K562 (cell line): ENCODE measurements around the gene UNC93B1. TPM values are rescaled to one million over a fixed set of nuclear protein-coding genes. Genes with fewer than 3 reads are reported as not detected.

Experiments used
- BCOR ChIP-seq: fragments of 450-650 bp; IDR thresholded peaks from 2 replicates; pipeline ENCODE4 v1.6.1; 2016
- FOXJ3 ChIP-seq: sonication (generic); formaldehyde crosslinking; IDR thresholded peaks from 2 replicates; pipeline ENCODE4 v1.4.0; 2020; ENCODE audit warnings: mild to moderate bottlenecking, missing genetic modification reagents
- HNRNPL ChIP-seq: fragments of 200-400 bp; formaldehyde crosslinking; IDR thresholded peaks from 2 replicates; pipeline ENCODE4 v1.6.1; 2017; ENCODE audit warnings: low read depth, mild to moderate bottlenecking, low read length
- MEF2A ChIP-seq: IDR thresholded peaks from 2 replicates; pipeline ENCODE4 v1.6.1; 2011; ENCODE audit warnings: low read depth, mild to moderate bottlenecking, low read length, moderate library complexity; ENCODE audit not compliant: control insufficient read depth
- PML ChIP-seq: IDR thresholded peaks from 2 replicates; pipeline ENCODE4 v1.6.1; 2012; ENCODE audit warnings: low read length, inconsistent platforms
- RCOR1 ChIP-seq, 2 experiments: IDR thresholded peaks; 2 replicates each; pipeline ENCODE4 v1.6.1; 2012; ENCODE audit warnings: low read depth in 2 of 2, low read length in 2 of 2, borderline replicate concordance in 1 of 2, improper control_type of control experiment in 1 of 2
- SMARCE1 ChIP-seq: fragments of 450-650 bp; IDR thresholded peaks from 2 replicates; pipeline ENCODE4 v1.7.1; 2016; ENCODE audit warnings: mild to moderate bottlenecking
- SPI1 ChIP-seq: IDR thresholded peaks from 2 replicates; pipeline ENCODE4 v1.6.1; 2011; ENCODE audit warnings: low read depth, low read length, control low read depth, borderline replicate concordance
- STAG1 ChIP-seq: sonication (generic); formaldehyde crosslinking; IDR thresholded peaks from 2 replicates; pipeline ENCODE4 v1.5.0; 2020; ENCODE audit warnings: missing genetic modification reagents, borderline replicate concordance
- ZNF224 ChIP-seq: sonication (generic); formaldehyde crosslinking; IDR thresholded peaks from 2 replicates; pipeline ENCODE4 v1.8.0; 2022; ENCODE audit warnings: mild to moderate bottlenecking, missing genetic modification reagents
- ZNF263 ChIP-seq: sonication (generic); formaldehyde crosslinking; IDR thresholded peaks from 2 replicates; pipeline ENCODE4 v1.8.0; 2022; ENCODE audit warnings: mild to moderate bottlenecking, missing genetic modification reagents, borderline replicate concordance
- ZNF583 ChIP-seq: fragments of 250-450 bp; sonication (Bioruptor Pico); IDR thresholded peaks from 2 replicates; pipeline ENCODE4 v1.4.0; 2020
- polyA plus RNA-seq, 8 experiments: library from polyadenylated mRNA; depleted of rRNA in 4 of 8; stranded (reverse) in 5 of 8; unstranded in 3 of 8; fragments of >200 nt; fragmentation: Nextera tagmentation in 2 of 8; fragmentation: Illumina TruSeq in 1 of 8; extraction: Ambion mirVana in 2 of 8; extraction: Trizol in 1 of 8; gene quantifications; 2 replicates each; pipeline versions ENCODE4 v1.2.1 to v1.2.3, GENCODE V29; 2011 to 2014; ENCODE audit warnings: inconsistent platforms in 1 of 8, missing spikeins in 1 of 8
- total RNA-seq, 7 experiments: library from RNA; depleted of rRNA in 6 of 7; stranded (reverse); fragments of >200 nt in 6 of 7; fragmentation: Illumina TruSeq in 2 of 7; extraction: Trizol in 2 of 7; gene quantifications; 2 replicates each; pipeline versions ENCODE4 v1.2.1 to v1.2.3, GENCODE V29; 2011 to 2021; ENCODE audit warnings: low replicate concordance in 1 of 7
- TF ChIP-seq, protein P1 (sequence below): sonication (generic); formaldehyde crosslinking; IDR thresholded peaks from 2 replicates; pipeline ENCODE4 v1.8.0; 2022; ENCODE audit warnings: missing genetic modification reagents, mild to moderate bottlenecking, moderate library complexity, borderline replicate concordance
- TF ChIP-seq, protein P2 (sequence below): sonication (generic); formaldehyde crosslinking; IDR thresholded peaks from 2 replicates; pipeline ENCODE4 v1.8.1; 2023; ENCODE audit warnings: missing genetic modification reagents, mild to moderate bottlenecking, borderline replicate concordance
- TF ChIP-seq, protein P3 (sequence below): conservative IDR thresholded peaks from 2 replicates; pipeline ENCODE4 v1.6.1; 2011; ENCODE audit warnings: low read depth, mild to moderate bottlenecking, low read length; ENCODE audit not compliant: control insufficient read depth
- TF ChIP-seq, protein P4 (sequence below): sonication (generic); formaldehyde crosslinking; IDR thresholded peaks from 2 replicates; pipeline ENCODE4 v1.9.0; 2022; ENCODE audit warnings: mild to moderate bottlenecking, missing genetic modification reagents
- TF ChIP-seq, protein P5 (sequence below): fragments of 450-650 bp; IDR thresholded peaks from 2 replicates; pipeline ENCODE4 v1.6.1; 2017; ENCODE audit warnings: antibody characterized with exemption

UNC93B1 gene
- total and polyA plus RNA-seq, 9 of the 15 experiments (the other 6 are each of a cell fraction or from before 2014, with no cell fraction given), result 0.10 to 13.6 (median 6.5) TPM

DNA sequence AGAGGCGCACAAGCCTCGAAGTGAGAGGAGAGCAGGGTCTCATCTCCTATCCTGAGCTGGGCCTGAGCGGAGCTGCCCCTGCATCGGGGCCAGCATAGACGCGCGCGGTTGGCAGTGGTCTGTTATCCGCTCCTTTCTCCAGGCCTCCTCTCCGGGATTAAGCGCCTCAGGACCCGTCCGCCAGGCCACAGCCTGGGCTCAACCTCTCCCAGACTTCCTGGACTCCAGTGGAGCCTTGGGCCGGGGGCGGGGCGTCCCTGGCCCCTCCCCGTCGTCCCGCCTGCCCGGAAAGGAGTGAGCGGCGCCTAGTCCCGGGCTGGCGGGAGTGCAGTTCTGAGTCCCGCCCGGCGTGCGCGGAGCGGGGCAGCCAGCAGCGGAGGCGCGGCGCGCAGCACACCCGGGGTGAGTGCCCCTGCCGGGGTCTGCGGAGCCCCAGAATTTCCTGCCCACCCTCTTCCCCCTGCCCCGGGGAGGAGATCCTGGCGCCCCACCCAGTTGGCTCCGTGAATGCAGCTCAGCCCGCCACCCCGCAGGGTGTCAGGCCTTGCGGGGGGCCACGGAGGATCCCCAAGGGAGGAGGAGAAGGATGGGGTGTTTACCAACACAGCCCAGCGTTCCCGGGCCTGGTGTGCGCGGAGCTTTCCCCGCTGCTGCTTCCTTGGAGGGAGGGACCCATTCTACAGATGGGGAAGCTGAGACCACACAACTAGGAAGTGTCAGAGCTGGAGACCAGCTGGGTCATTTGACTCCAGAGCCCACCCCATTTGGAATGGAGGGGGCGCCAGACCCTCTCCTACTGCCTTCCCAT, 35.0 kb upstream of the UNC93B1 start, which contains the start of gene TCIRG1 (continued):
- TF ChIP-seq, protein P1, sequence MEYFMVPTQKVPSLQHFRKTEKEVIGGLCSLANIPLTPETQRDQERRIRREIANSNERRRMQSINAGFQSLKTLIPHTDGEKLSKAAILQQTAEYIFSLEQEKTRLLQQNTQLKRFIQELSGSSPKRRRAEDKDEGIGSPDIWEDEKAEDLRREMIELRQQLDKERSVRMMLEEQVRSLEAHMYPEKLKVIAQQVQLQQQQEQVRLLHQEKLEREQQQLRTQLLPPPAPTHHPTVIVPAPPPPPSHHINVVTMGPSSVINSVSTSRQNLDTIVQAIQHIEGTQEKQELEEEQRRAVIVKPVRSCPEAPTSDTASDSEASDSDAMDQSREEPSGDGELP (CRISPR knock-in tag), result peak; percentile 42; the same call in 1 of the 2 replicates
- TF ChIP-seq, protein P2, sequence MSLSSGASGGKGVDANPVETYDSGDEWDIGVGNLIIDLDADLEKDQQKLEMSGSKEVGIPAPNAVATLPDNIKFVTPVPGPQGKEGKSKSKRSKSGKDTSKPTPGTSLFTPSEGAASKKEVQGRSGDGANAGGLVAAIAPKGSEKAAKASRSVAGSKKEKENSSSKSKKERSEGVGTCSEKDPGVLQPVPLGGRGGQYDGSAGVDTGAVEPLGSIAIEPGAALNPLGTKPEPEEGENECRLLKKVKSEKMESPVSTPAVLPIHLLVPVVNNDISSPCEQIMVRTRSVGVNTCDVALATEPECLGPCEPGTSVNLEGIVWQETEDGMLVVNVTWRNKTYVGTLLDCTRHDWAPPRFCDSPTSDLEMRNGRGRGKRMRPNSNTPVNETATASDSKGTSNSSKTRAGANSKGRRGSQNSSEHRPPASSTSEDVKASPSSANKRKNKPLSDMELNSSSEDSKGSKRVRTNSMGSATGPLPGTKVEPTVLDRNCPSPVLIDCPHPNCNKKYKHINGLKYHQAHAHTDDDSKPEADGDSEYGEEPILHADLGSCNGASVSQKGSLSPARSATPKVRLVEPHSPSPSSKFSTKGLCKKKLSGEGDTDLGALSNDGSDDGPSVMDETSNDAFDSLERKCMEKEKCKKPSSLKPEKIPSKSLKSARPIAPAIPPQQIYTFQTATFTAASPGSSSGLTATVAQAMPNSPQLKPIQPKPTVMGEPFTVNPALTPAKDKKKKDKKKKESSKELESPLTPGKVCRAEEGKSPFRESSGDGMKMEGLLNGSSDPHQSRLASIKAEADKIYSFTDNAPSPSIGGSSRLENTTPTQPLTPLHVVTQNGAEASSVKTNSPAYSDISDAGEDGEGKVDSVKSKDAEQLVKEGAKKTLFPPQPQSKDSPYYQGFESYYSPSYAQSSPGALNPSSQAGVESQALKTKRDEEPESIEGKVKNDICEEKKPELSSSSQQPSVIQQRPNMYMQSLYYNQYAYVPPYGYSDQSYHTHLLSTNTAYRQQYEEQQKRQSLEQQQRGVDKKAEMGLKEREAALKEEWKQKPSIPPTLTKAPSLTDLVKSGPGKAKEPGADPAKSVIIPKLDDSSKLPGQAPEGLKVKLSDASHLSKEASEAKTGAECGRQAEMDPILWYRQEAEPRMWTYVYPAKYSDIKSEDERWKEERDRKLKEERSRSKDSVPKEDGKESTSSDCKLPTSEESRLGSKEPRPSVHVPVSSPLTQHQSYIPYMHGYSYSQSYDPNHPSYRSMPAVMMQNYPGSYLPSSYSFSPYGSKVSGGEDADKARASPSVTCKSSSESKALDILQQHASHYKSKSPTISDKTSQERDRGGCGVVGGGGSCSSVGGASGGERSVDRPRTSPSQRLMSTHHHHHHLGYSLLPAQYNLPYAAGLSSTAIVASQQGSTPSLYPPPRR (CRISPR knock-in tag), result peak; percentile 84; the same call in 1 of the 2 replicates
- TF ChIP-seq MEF2A (no peak), RCOR1 (IDR thresholded peaks at IDR 0.05; ENCODE audit: borderline replicate concordance in 1 of 2, low read depth in 2 of 2, low read length in 2 of 2) (peak; percentile 76 to 94; a peak in 3 of 4 replicates), BCOR (peak; percentile 100), ZNF263 (CRISPR knock-in tag) (no peak), STAG1 (no peak), ZNF583 (CRISPR knock-in tag) (peak; percentile 14; the same call in 1 of the 2 replicates), SMARCE1 (no peak; the same call in 1 of the 2 replicates), SPI1 (0 out of 2 replicates have a peak, but pooled peaks have one; percentile 19), ZNF224 (CRISPR knock-in tag) (no peak), PML (peak; percentile 62; the same call in 1 of the 2 replicates), HNRNPL (no peak), FOXJ3 (no peak)
- TF ChIP-seq, protein P3, sequence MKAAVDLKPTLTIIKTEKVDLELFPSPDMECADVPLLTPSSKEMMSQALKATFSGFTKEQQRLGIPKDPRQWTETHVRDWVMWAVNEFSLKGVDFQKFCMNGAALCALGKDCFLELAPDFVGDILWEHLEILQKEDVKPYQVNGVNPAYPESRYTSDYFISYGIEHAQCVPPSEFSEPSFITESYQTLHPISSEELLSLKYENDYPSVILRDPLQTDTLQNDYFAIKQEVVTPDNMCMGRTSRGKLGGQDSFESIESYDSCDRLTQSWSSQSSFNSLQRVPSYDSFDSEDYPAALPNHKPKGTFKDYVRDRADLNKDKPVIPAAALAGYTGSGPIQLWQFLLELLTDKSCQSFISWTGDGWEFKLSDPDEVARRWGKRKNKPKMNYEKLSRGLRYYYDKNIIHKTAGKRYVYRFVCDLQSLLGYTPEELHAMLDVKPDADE, result peak; percentile 71; the same call in 1 of the 2 replicates
- TF ChIP-seq, protein P4, sequence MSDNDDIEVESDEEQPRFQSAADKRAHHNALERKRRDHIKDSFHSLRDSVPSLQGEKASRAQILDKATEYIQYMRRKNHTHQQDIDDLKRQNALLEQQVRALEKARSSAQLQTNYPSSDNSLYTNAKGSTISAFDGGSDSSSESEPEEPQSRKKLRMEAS (CRISPR knock-in tag), result 0 out of 2 replicates have a peak, but pooled peaks have one; percentile 4
- TF ChIP-seq, protein P5, sequence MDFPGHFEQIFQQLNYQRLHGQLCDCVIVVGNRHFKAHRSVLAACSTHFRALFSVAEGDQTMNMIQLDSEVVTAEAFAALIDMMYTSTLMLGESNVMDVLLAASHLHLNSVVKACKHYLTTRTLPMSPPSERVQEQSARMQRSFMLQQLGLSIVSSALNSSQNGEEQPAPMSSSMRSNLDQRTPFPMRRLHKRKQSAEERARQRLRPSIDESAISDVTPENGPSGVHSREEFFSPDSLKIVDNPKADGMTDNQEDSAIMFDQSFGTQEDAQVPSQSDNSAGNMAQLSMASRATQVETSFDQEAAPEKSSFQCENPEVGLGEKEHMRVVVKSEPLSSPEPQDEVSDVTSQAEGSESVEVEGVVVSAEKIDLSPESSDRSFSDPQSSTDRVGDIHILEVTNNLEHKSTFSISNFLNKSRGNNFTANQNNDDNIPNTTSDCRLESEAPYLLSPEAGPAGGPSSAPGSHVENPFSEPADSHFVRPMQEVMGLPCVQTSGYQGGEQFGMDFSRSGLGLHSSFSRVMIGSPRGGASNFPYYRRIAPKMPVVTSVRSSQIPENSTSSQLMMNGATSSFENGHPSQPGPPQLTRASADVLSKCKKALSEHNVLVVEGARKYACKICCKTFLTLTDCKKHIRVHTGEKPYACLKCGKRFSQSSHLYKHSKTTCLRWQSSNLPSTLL, result no peak
